Motor neuron (in vitro differentiated cells): Measurements from ENCODE around the gene PRAMEF25. TPM values are rescaled to one million over a fixed set of nuclear protein-coding genes. Genes with fewer than 3 reads are reported as not detected.
"Not testable (repeated sequence)": the region's sequence is repeated elsewhere in the genome, so short reads cannot be mapped to it uniquely, and the experiment has no call there.

ENCODE experiments used
- ATAC-seq, 8 experiments: fragments of 200-7000 bp; cut with Tn5 transposase; replicated peaks in 6 of 8; 2 replicates each; pipeline ENCODE4 v1.8.0; 2021; ENCODE audit warnings: mild to moderate bottlenecking in 8 of 8, moderate library complexity in 8 of 8
- H3K27ac ChIP-seq, 2 donors: fragments of 250-450 bp; sonication (Bioruptor Pico); 2 replicates each; pipeline ENCODE4 v1.9.0; 2021; ENCODE audit warnings: antibody characterized with exemption in 2 of 2, mild to moderate bottlenecking in 2 of 2, moderate library complexity in 1 of 2
- H3K4me1 ChIP-seq, 2 donors: fragments of 250-450 bp; sonication (Bioruptor Pico); replicated peaks in 1 of 2; 2 replicates each; pipeline ENCODE4 v1.6.1; 2021; ENCODE audit warnings: antibody characterized with exemption in 2 of 2, mild to moderate bottlenecking in 2 of 2, moderate library complexity in 1 of 2
- H3K4me3 ChIP-seq, 5 donors: fragments of 250-450 bp; sonication (Bioruptor Pico); 2 replicates each; pipeline ENCODE4 v1.9.0; 2021; ENCODE audit warnings: antibody characterized with exemption in 5 of 5, mild to moderate bottlenecking in 5 of 5, moderate library complexity in 4 of 5
- WGBS, 10 experiments: fragments of 450-650 bp; shearing (Covaris generic); methylation state at CpG; one replicate each; pipeline ENCODE4 v1.0.0; 2022; 5-methylcytosine and 5-hydroxymethylcytosine counted together
- in situ Hi-C, 9 experiments: fragments of 400-800 bp; cut with MboI; loops; one replicate each; pipeline ENCODE4 v1.15.0; 2021; ENCODE audit warnings: low sequenced_read_pairs in 9 of 9, low pct_unique_long_range_greater_than_20kb in 2 of 9; ENCODE audit not compliant: unreplicated experiment in 9 of 9
- total RNA-seq, 8 experiments: library from RNA; unstranded; fragments of 300-600 nt; gene quantifications; 2 replicates each; pipeline versions ENCODE4 v1.2.3 to v1.2.4, GENCODE V29; 2022

The PRAMEF25 gene
- under 1 TPM in 1 of 8 experiments, not detected in 7; 0.13 TPM for total RNA-seq

DNA sequence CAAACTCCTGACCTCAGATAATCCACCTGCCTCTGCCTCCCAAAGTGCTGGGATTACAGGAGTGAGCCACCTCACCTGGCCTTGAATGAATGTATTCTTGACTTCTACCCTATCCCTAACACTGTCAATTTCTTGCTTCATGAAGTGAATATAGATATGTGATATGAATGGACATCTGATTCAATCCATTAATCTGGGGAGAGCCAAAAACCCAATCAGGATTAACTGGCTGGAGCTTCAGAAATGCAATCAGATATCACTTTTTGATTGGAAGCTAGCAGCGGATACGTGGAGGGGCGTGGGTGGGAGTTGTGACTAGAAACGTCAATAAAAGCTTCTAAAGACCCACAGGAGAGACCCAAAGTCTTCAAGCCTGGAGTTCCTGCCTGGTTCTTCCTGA lies at the start of gene PRAMEF25:
TSS of gene PRAMEF25 (plus strand) at position 301 of the 400 bp plus-strand sequence. CDS start 2,920 bp downstream, outside the sequence.
- in situ Hi-C loops, H3K27ac ChIP-seq, ATAC-seq, H3K4me1 ChIP-seq, H3K4me3 ChIP-seq: not testable (repeated sequence)
- no CpG with 5 or more reads among the region's 4 CpGs for WGBS, 10 experiments

DNA sequence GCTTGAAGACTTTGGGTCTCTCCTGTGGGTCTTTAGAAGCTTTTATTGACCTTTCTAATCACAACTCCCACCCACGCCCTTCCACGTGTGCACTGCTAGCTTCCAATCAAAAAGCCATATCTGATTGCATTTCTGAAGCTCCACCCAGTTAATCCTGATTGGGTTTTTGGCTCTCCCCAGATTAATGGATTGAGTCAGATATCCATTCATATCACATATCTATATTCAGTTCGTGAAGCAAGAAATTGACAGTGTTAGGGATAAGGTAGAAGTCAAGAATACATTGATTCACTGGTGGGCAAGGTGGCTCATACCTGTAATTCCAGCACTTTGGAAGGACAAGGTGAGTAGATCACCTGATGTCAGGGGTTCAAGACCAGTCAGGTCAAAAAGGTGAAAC lies 14.1 kb upstream of the PRAMEF25 start, which contains the start of gene PRAMEF27:
TSS of gene PRAMEF27 (minus strand) at position 101 of the 400 bp plus-strand sequence. CDS start 2,916 bp downstream, outside the sequence.
- H3K4me1 ChIP-seq, H3K27ac ChIP-seq, in situ Hi-C loops, ATAC-seq, H3K4me3 ChIP-seq: not testable (repeated sequence)
- 0% methylated on average over 2 of the region's 3 CpGs; no CpG with 5 or more reads in 8 of the 10 experiments for WGBS, 10 experiments

DNA sequence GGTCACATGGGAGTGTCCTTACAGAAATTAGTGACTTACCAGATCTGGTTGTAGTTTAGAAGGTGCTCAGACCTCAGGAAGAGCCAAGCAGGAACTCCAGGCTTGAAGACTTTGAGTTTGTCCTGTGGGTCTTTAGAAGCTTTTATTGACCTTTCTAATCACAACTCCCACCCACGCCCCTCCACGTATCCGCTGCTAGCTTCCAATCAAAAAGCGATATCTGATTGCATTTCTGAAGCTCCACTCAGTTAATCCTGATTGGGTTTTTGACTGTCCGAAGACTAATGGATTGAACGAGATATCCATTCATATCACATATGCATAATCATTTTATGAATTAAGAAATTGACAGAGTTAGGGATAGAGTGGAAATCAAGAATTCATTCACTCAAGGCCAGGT lies 46.2 kb downstream of the PRAMEF25 start, which contains the start of gene HNRNPCL2:
TSS of gene HNRNPCL2 (minus strand) at position 101 of the 400 bp plus-strand sequence. CDS start 454 bp downstream, outside the sequence.
- H3K4me3 ChIP-seq, H3K4me1 ChIP-seq, ATAC-seq, H3K27ac ChIP-seq, in situ Hi-C loops: not testable (repeated sequence)
- 29 to 87% (median 60%) methylated on average over 1 to 6 of the region's 6 CpGs; no CpG with 5 or more reads in 3 of the 10 experiments for WGBS, 10 experiments

Other genes starting within 250 kb of the PRAMEF25 start
- gene PRAMEF11, start 239.4 kb upstream of the PRAMEF25 start, total RNA-seq = under 1 TPM in 1 of 8 experiments, not detected in 7; 0.19 TPM
- gene HNRNPCL1, start 222.1 kb upstream of the PRAMEF25 start, total RNA-seq = under 1 TPM in 3 of 8 experiments, not detected in 5; 0.18 to 0.81 (median 0.31) TPM
- gene PRAMEF2, start 213.7 kb upstream of the PRAMEF25 start, total RNA-seq = under 1 TPM in 2 of 8 experiments, not detected in 6; 0.21 to 0.52 TPM
- under 1 TPM in 1 of 8 experiments, not detected in 7; 0.33 TPM for gene PRAMEF4, start 184.6 kb upstream of the PRAMEF25 start, total RNA-seq
- under 1 TPM in 1 of 8 experiments, not detected in 7; 0.57 TPM for gene PRAMEF10, start 172.5 kb upstream of the PRAMEF25 start, total RNA-seq
- not detected for gene PRAMEF7, start 154.2 kb upstream of the PRAMEF25 start, total RNA-seq
- under 1 TPM in 2 of 8 experiments, not detected in 6; 0.17 to 0.38 TPM for gene PRAMEF6, start 123.2 kb upstream of the PRAMEF25 start, total RNA-seq
- gene PRAMEF27, start 14.2 kb upstream of the PRAMEF25 start, total RNA-seq = under 1 TPM in 2 of 8 experiments, not detected in 6; 0.14 to 0.19 TPM
- under 1 TPM in 2 of 8 experiments, not detected in 6; 0.32 to 0.71 TPM for gene HNRNPCL3, start 10.0 kb upstream of the PRAMEF25 start, total RNA-seq
- under 1 TPM in 3 of 8 experiments, not detected in 5; 0.18 to 0.38 (median 0.25) TPM for gene HNRNPCL2, start 46.1 kb downstream of the PRAMEF25 start, total RNA-seq
- gene PRAMEF26, start 85.2 kb downstream of the PRAMEF25 start, total RNA-seq = under 1 TPM in 1 of 8 experiments, not detected in 7; 1.00 TPM
- gene HNRNPCL4, start 94.9 kb downstream of the PRAMEF25 start, total RNA-seq = under 1 TPM in 1 of 8 experiments, not detected in 7; 0.42 TPM
- under 1 TPM in 4 of 8 experiments, not detected in 4; 0.05 to 0.47 (median 0.13) TPM for gene PRAMEF9, start 101.1 kb downstream of the PRAMEF25 start, total RNA-seq
- gene PRAMEF13, start 130.6 kb downstream of the PRAMEF25 start, total RNA-seq = under 1 TPM in 2 of 8 experiments, not detected in 6; 0.25 to 0.62 TPM
- under 1 TPM in 2 of 8 experiments, not detected in 6; 0.21 to 0.90 TPM for gene PRAMEF18, start 155.4 kb downstream of the PRAMEF25 start, total RNA-seq
- not detected for gene PRAMEF5, start 183.4 kb downstream of the PRAMEF25 start, total RNA-seq
- under 1 TPM in 3 of 8 experiments, not detected in 5; 0.20 to 0.71 (median 0.33) TPM for gene PRAMEF8, start 214.4 kb downstream of the PRAMEF25 start, total RNA-seq
- under 1 TPM in 1 of 8 experiments, not detected in 7; 0.13 TPM for gene PRAMEF33, start 232.8 kb downstream of the PRAMEF25 start, total RNA-seq
- under 1 TPM in 2 of 8 experiments, not detected in 6; 0.13 to 0.19 TPM for gene PRAMEF15, start 244.8 kb downstream of the PRAMEF25 start, total RNA-seq